RPMI8226 (cell line): ENCODE data around the gene NDUFA1.
"Not testable (repeated sequence)": the region's sequence is repeated elsewhere in the genome, so short reads cannot be mapped to it uniquely, and the experiment has no call there.

Source experiments
- DNase-seq: peaks from one replicate; pipeline ENCODE4 v3.0.0-alpha.2; 2015

Gene NDUFA1

DNA sequence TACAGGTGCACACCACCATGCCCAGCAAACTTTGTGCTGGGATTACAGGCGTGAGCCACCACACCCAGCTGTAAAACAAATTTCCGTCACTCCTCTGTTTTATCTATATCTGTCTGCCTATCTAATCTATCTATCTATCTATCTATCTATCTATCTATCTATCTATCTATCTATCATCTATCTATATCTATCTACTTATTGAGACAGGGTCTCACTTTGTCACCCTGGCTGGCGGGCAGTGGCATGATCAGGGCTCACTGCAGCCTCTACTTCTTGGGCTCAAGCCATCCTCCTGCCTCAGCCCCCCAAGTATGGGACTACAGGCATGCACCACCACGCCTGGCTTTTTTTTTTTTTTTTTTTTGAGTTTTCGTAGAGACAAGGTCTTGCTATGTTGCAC, 44.7 kb downstream of the NDUFA1 start:
- no peak for DNase-seq

DNA sequence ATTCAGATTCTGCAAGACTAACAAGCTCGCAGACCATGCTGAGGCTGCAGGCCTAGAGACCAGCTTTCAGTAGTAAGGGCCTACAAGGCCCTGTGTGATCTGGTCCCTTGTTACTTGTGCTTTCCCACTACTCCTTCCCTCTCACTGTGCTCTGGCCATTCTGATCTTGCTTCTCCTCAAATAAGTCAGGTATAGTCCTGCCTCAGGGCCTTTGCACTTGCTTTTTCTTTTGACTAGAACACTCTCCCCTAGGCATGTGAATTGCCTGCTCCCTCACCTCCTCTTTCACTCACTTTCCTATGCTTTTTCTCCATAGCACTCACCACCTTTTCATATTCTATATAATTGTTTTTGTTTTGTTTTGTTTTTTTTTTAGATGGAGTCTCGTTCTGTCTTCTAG, 46.2 kb downstream of the NDUFA1 start:
- DNase-seq: no peak

DNA sequence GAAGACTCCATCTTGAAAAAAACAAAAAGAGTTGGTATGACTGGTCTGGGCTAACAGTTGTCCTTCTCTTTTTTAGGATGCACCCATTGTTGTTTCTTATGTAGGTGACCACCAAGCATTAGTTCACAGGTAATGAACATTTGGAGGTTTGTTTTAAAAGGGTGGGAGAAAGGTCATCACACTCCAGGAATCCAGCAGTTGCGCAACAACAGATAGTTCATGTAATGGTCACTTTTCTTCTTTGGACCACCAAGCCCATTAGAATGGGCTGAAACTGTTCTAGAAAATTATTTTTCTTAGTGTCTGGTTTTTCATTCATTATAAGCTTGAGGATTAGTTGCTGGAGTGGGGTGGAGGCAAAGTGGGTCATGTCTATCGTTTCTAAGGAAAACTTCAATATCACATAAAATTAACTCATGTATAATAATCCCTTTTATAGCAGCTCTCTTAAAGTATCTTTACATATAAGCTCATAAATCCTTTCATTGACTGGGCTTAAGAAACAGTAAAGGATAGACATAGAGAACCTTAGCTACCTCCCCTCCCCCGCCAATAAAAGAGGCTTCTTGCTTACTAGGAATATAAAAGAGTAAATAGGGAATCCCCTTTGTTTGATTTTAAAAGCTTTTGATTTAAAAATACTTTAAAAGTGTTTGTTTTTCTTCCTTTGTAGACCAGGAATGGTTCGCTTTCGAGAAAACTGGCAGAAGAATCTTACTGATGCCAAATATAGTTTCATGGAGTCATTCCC, 48.4 kb downstream of the NDUFA1 start:
- DNase-seq: no peak

DNA sequence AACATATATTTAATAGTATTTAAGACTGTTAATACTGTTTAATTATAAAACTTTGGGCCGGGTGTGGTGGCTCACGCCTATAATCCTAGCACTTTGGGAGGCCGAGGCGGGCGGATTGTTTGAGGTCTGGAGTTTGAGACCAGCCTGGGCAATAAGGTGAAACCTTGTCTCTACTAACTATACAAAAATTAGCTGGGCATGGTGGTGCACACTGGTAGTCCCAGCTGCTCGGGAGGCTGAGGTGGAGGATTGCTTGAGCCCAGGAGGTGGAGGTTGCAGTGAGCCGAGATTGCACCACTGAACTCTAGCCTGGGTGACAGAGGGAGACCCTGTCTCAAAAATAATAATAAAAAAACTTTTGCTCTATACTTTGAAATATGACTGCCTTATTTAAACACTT, 50.8 kb downstream of the NDUFA1 start:
- DNase-seq: not testable (repeated sequence)
